DMS 273 treated with DMSO at 0.1 percent for 48 hours (cell line): ENCODE measurements around the gene TACR2.

ENCODE experiments used
- DNase-seq: peaks from one replicate; lab custom pipeline; 2025; lab: John Stamatoyannopoulos, UW

The TACR2 gene

DNA sequence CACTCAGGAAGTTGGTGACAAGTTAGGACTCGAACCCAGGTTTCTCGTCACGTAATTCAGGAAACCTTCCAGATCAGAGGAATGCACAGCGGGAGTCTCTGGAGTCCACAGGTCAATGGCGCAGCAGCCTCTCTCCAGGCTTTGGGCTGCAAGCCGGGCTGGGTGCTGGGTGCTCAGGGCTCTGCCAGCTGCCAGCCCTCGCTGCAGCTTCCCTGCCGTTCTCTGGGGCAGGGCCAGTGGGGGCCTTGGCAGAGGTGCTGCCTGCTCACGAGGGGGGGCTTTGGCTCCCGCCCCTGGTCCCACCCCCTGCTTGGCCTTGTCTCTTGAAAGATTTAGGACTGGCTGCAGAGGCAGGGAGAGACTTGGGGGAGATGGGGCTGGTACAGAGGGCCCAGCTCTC lies at the start of gene TACR2:
Gene TACR2, minus strand, starts transcription at position 224 of the 400 bp plus-strand sequence. CDS start 595 bp downstream, outside the sequence.
- no peak for DNase-seq

DNA sequence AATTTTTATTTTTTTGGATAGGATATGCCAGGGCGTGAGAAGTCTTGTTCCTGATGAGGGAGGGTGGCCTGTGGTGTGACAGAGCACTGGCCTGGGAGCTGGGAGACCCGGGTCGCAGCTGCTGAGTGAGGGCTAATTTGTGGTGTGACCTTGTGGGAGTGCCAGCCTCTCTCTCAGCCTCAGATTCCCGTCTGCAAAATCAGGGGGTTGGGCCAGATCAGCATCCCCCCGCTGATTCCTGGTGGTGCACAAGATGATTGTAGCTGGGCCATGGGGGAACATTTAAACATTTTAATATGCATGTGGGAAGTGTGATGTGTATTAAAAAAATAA lies 49.4 kb upstream of the TACR2 start:
- no peak for DNase-seq

DNA sequence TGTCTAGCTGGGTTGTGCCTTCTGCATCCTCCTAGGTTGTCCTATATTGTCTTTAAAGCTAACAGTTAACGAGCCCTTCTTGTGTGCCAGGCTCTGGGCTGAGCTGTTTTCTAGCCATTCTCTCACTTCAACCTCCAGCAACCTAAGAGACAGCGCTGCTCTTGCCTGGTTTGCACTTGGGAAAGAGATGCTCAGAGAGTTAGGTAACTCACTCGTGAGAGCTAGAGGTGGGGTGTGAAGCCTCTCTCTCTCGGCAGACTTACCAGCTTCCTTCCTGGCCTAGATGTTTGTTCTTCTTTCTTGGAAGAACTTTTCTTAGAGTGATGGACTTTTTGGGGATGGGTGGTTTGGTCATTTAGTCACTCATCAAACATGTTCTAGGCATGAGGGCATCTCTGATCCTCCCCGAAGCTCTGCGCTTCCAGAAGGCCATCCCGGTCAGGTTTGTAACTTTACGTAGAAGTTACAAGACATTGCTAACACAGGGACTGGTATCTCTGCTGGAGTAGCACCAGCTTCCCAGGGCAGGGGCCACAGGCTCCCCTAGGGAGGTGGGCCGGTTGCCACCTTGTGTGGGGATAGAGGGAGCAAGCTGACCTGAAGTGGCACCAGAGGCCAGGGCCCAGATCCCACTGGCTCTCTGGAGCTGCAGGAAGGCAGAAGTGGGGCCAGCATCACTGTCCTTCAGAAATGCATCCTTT lies 48.9 kb upstream of the TACR2 start:
- no peak for DNase-seq

DNA sequence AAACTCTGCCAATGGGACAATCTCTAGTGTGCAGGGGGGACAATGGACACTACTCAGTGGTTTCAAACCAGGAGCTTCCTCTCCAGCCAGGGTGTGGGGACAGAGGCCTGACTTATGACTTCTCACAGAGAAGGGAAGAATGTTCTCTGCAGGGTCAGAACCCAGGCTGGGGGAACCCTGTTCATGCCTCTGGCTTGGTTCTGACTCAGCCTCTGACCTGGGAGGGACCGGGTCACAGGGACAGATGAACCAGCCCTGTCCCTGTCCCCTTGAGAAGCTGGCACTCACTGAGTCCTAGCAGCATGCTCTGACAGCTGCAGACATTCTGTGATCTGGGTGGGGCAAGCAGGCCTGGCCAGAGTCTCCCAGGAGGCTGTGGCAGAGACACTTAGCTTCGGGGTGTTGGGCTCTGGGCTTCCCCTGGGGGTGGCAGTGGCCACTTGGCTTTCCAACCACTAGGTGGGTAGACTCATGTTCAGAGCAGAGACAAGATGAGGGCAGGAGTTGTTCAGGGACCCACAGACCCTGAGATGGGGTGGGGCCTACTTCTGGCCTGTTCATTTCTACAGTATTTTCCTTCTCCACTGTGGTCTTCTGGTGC lies 48.2 kb upstream of the TACR2 start:
- DNase-seq: no peak

DNA sequence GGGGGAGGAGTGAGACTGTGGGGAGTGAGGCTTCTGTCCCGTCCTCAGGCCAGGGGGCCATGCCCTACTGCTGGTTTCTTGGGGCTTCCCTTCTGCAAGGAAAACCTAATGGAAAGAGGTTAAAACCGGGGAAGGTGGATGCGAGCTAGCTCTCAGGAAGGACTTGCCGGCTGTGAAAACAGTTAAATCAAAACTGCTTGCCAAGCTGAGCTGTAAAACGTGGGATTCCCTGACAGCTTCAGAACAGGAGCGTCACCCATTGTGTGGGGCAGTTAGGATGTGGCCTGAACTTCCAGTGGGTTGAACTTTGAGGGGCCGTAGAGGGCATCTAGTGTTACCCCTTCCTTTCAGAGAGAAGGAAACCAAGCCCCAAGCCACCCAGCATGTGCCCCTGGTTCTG lies 47.7 kb upstream of the TACR2 start:
- no peak for DNase-seq

DNA sequence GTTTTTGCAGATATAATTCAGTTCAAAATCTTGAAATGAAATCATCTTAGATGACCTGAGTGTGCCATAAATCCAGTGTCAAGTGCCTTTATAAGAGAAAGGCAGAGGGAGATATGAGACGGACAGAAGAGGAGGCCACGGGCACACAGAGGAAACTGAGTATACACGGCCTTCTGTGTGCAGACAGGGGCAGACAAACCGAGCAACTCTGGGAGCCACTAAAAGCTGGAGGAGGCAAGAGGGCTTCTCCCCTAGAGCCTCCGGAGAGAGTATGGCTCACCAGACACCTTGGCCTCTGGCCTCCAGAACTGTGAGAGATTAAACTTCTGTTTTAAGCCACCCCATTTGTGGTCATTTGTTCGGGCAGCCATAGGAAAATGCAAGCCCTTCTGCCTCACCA lies 47.2 kb upstream of the TACR2 start:
- DNase-seq: no peak

DNA sequence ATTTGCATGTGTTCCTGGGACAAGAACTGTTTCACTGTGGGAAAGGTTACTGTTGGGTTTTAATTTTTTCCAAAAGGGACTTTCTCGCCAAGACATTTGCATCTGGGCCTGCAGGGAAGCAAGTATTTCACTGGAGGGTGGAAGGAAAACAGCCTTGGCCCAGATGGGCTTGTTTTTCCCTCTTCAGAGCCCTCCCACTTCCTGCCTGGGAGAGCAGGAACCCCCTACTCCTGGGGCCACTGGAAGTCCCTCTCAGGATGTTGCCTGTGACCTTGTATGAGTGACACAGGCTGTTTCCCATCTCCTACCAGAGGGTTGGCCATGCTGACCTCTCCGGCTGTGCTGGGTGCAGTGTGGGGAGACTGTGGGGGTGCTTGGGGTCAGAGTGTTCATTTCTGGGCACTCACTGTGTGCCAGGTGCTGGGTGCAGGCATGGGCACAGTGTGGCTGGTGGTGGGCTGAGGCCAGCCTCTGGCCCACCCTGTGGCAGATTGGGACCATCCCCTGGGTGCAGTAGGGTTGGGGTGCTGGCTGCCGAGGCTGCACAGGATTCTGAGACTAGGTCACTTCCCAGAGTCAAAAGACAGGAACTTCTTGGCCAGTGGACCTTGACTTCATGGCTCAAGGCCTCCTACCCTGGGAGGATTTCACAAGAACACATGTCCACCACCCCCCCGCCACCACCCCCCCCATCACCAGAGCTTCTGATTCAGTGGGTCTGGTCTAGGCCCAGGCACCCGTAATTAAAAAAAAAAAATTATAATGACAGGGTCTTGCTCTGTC lies 44.7 kb upstream of the TACR2 start:
- peak; percentile 51 for DNase-seq

DNA sequence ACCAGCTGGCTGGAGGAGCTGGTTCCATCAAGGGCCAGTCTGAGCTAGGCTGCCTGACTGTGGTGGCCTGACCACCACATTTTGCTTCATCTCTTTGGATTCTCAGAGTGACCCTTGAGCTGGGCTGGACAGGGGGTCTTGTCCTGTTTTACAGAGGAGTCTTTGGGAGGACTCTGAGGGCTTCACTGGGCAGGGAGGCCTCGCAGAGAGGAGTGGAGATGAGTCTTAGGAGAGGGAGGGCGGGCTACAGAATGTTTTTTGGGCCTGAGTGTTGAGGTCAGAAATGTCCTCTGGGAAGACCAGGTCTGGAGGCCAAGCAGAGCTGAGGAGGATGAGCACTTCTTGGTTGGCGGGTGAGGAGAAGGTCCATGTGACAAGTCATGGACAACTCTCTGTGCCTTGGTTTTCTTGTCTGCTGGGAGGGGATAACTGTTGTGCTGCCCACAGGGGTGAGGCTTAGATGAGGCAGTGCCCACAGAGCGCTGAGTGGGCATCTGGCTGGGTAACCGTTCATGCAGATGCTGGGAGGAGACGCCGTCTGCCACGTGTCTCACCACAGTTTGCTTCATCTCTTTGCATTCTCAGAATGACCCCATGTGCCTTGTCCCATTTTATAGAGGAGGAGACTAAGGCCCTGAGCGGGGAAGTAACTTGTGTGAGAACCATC lies 44.0 kb upstream of the TACR2 start:
- peak; percentile 51 for DNase-seq

DNA sequence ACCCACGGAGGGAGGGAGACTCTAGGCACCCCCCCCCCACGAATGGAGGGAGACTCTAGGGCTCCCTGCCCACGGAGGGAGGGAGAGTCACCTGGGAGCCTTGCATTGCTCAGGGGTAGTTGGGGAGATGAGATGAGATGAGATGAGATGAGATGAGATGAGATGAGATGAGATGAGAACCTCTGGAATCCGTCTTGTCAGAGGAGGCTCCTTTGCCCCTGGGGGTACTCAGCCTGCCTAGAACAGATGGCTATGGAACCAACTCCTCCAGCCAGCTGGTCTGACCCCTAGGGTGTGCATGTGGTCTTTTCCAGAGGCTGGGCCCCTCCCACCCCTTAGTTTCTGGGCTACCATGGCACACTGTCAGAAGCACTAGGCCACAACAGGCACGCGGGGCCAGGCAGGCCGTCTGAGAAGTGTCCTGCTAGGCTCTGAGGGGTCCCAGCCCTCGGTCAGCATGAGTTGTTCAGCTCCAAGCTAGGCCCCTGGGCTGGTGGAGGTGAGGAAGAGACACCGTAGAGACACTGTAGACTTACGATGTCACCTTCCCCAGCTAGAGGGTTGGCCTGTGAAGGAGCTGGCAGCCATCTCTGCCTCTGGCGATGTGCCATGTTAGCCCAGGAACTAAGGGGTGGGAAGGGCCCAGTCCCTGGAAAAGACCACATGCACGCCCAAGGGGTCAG lies 43.3 kb upstream of the TACR2 start:
- DNase-seq: peak; percentile 41

DNA sequence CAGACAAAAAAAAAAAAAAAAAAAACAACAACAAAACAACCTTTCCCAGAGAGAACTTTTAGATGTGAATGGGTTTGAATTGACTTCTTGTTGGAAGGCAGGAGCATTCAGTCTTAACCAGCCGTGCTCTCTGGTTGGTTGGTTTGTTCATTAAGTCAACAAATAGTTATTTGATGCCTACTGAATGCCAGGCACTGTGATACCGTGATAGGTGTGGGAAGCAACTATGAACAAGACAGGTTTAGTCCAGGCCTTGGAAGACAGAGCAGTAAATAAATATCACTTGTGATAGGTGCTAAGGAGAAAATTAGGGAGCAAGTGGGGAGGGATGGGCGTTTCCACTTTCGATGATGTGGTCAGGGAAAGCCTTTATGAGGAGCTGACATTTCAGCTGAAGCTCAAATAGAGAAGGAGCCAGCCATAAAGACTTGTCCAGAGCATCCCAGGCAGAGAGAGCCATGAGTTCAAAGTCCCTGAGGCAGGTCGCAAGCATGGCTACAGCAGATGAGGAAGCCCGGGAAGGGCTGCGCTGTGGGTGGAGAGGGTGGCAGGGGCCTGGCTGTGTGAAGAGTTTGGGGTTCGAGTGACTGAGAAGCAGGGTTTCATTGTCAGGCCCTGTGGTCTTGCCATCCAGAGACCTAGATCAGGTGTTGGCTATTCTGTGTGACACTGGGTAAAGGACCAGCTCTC lies 42.5 kb upstream of the TACR2 start:
- DNase-seq: no peak

DNA sequence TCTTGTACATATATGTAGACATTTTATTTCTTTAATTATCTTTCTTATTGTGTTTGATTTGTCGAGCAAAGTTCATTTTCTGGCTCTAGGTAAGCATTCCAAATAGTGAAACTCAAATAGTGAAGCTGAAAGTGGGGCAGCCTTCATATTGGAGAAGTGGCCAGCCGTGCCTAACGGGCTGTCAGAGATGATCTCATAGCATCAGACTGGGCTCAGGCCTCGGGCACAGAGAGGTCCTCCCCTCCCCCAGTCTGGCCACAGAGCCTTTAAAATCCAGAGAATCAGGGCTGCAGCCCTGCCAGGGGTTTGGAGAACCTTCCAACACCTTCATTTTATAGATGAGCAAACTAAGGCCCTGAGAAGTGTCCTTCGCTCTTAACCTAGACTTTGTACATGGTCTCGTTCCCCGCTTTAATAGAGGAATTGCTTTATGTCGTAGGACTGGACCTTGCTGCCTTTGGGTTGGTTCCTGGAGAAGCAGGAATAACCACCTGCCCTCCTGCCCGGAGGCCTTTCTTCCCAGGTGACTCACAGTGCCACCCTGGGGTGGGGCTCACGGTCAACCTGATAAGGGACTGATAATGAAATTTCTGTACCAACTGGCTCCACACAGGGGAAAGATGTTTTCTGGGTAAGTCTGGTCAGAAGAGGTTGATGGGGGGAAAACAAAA lies 41.8 kb upstream of the TACR2 start:
- no peak for DNase-seq

DNA sequence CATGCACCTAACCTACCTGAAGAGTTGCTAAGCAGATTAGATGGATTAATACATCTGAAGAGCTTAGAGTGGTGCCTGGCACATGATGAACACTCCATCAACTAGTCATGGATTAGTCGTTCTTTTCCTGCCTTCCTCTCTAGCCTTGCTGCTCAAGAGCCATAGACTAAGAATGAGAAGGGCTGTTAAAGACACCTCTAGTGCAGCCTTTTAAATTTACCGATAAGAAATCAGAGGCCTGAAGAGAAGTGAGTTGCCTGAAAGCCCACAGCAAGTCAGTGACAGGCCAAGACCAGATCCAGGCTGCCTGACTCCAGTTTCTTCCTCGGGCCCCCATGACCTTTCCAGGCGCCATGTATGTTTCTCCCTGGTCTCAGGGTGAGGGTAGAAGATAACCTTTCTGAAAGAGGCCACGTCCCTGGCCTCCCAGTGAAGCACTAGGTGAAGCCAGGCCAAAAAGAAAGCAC lies 41.1 kb upstream of the TACR2 start:
- no peak for DNase-seq

DNA sequence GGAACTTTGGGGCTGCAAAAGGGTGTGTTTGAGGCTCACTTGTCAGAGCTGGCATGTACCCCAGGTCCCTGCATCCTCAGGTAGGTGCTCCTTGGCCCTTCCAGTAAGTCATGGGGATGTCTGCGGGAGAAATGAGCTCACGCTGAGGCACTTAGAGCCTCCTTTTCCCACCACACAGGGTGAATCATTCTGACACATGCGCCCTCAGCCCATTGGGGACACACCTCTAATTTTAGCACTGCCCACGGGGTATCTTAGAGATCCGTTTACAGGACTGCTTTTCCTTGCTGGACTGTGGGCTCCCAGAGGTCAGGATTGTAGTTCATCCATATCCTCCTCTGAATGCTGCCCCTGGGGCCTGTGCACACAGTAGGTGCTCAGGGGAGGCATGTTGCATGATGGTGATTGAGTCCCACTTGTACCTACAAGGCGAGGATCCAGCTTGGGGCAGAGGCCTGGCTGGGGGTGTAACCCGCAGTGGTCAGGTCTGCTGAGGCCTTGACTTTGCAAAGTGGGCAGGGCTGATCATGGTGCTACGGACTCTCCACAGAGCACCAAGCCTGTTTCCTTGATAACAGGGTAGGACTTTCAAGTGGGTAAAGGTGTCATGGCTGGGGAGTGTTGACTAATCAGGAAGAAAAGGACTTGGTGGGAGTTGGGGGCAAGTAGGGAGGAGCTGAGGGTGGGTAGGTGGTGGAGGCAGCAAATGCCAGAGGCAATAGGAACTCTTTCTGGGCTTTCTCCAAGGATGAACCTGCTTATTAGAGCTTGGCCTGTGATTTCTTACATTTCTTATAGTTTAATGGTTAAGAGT lies 40.4 kb upstream of the TACR2 start:
- DNase-seq: no peak

DNA sequence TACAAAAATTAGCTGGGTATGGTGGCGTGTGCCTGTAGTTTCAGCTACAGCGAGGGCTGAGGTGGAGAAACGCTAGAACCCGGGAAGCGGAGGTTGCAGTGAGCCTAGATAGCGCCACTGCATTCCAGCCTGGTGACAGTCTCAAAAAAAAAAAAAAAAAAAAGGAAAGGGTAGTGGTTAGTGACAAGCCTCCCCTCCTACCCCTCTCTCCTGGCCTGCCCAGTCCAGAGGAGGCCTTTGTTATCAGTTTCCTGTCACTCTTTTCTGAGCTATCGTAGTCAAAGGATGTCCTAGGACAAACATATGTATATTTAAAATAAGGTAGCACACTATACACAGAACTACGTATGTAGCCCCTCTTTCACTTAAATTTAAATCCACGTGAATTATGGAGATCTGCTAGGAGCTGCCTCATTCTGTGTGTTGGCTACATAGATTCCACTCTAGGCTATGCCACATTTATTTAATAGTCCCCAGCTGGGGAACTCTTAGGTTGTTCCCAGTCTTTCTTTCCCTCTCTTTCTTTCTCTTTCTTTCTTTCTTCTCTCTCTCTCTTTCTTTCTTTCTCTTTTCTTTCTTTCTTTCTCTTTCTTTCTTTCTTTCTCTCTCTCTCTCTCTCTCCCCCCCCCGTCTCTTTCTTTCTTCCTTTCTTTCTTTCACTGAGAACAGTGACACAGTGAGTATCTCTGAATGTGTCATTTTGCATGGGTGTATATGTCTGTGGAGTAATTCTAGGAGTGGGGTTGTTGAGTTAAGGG lies 38.5 kb upstream of the TACR2 start:
- DNase-seq: no peak

DNA sequence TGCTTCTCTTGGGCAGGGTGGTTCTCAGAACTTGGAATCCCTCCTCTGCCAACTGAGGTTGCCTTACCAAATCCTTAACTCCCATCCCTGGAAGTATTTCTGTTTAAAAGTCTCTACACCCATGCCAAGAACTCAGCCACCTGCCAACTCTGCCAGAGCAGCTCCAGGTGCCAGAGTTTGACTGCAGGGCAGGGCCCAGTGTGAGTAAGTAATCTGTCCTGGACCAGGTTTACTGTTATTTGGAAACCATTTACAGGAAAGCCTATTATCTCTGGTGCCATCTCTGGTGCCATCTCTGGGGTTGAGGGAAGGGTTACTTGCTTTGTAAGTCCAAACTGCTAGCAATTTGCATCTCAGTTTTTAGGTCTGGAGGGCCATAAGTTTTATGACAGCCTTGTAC lies 37.1 kb upstream of the TACR2 start:
- no peak for DNase-seq

DNA sequence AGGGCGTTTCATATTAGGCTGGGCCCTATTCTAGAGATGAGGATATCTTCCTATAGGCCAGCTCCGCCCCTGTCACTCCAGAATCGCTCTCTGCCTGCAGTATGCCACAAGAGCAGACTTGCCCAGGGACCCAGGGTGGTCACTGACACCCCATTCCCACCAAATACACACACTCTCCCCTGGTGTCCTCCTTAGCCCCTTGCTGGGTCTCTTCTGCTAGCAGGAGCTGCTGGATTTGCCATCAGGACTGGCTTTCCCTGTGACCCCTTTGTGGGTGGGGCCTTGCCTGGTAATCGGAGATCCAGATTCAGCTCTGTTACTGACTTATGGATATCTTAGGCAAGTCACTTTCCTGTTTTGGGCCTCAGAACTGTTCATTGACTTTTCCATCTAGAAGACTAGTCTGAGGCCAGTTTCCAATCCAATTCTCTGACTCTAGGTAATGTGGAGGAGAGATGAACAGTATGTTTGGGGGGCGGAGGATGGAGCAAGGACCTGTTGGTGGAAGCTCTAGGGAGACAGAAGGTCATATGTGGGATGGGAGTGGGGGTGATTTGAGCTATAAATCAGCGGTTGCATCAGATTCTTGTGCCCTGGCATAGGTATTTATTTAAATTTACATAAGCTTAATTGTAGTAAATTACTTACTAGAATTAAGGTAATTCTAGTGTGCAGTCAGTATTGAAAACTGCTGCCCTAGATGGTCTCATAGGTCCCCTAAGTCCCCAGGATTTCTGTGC lies 36.1 kb upstream of the TACR2 start:
- DNase-seq: no peak

DNA sequence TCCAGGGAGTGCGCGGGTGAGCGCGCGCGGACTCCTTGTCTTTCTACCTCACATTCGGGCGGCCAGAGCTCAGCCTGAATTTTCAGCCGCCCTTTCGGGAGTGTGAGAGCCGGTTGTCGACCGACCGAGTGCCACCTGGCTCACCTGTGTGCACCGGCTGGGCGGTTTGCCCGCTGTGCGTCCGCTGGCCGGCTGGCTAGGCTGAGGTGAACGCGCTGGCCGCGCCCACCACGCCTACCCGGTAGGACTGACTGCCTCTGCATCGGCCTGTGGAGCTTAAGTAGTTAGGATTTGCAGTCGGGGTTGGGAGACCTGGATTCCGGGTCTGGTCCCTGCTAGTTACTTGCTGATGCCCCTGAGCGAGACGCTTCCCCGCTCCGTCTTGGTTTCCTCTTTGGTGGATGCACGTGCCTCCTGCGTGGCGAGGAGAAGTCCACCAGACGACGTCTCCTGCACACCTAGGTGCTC lies 35.1 kb upstream of the TACR2 start:
- DNase-seq: no peak

DNA sequence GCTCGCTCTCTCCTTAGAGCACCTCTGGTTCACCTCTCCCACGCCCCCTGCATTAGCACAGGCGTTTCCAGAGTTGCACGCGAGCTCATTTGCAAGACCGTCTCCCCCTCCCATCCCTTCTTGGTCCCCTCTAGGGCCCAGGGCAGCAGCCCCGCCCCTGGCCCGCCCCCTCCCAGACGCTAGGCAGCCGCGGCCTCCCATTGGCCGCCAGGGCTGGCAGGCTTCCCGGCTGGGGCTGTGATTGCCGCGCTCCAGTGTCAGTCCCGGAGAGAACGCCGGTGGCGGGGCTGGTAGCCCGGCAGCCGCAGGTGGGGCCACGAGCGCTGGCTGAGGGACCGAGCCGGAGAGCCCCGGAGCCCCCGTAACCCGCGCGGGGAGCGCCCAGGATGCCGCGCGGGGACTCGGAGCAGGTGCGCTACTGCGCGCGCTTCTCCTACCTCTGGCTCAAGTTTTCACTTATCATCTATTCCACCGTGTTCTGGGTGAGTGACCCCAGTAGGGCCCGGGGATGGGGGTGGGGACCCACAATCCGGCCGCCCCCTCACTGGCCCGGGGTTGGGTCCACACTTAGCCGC lies 34.6 kb upstream of the TACR2 start, which contains the start of gene TSPAN15:
Gene TSPAN15, plus strand, starts transcription at position 257 of the 575 bp plus-strand sequence. Its CDS starts 130 bp downstream, at position 387.
- DNase-seq: peak; percentile 53
